Epithelial cell of esophagus (primary cell): ENCODE measurements around the gene EPG5.

Experiments used
- DNase-seq: peaks from one replicate; pipeline ENCODE4 v3.0.0; 2010; ENCODE audit warnings: low read depth
- H3K4me3 ChIP-seq: 2 replicates; pipeline ENCODE4 v1.5.1; 2011; ENCODE audit warnings: mild to moderate bottlenecking, low read length, control low read depth
- TF ChIP-seq, protein P1 (sequence below): IDR thresholded peaks from 2 replicates; pipeline ENCODE4 v1.5.1; 2011; ENCODE audit warnings: low read depth, mild to moderate bottlenecking, low read length, control low read depth, inconsistent platforms; ENCODE audit not compliant: insufficient read depth; ENCODE audit errors: missing control alignments

EPG5 gene

DNA sequence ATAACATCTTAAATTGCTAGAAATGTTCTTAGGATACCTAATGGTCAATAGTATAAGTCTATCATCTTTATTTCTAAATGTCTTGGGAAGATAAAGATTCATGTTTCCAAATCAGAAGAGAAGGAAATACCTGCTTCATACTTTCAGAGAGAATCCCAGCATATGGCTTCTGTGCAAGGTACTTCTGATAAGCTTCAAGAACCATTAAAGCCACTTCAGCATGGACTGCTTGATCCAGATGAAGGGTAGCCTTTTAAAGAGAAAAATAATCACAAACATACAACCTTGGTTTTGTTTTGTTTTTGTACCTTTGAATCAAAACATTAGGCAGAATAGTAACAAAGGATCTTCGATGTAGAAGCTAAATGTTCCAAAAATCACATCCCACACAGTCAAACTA is 44.0 kb downstream of the EPG5 start:
- no peak for DNase-seq
- TF ChIP-seq, protein P1, sequence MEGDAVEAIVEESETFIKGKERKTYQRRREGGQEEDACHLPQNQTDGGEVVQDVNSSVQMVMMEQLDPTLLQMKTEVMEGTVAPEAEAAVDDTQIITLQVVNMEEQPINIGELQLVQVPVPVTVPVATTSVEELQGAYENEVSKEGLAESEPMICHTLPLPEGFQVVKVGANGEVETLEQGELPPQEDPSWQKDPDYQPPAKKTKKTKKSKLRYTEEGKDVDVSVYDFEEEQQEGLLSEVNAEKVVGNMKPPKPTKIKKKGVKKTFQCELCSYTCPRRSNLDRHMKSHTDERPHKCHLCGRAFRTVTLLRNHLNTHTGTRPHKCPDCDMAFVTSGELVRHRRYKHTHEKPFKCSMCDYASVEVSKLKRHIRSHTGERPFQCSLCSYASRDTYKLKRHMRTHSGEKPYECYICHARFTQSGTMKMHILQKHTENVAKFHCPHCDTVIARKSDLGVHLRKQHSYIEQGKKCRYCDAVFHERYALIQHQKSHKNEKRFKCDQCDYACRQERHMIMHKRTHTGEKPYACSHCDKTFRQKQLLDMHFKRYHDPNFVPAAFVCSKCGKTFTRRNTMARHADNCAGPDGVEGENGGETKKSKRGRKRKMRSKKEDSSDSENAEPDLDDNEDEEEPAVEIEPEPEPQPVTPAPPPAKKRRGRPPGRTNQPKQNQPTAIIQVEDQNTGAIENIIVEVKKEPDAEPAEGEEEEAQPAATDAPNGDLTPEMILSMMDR: no peak

DNA sequence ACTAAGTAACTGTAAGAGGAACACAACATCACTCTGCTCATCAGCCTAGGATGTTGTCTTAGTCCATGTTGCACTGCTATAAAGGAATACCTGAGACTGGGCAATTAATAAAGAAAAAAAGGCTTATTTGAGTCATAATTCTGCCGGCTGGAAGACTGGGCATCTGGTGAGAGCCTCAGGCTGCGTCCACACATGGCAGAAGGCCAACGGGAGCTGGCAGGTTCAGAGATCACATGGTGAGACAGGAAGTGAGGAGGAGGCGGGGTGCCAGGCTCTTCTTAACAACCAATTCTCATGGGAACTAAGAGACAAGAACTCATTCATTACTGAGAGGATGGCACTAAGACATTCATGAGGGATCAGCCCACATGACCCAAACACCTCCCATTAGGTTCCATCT is 46.8 kb downstream of the EPG5 start:
- no peak overlapping the region for H3K4me3 ChIP-seq
- TF ChIP-seq, protein P1: no peak
- DNase-seq: peak; percentile 87

More for the DNA sequence above, 44.0 kb downstream of the EPG5 start:
- no peak overlapping the region for H3K4me3 ChIP-seq

DNA sequence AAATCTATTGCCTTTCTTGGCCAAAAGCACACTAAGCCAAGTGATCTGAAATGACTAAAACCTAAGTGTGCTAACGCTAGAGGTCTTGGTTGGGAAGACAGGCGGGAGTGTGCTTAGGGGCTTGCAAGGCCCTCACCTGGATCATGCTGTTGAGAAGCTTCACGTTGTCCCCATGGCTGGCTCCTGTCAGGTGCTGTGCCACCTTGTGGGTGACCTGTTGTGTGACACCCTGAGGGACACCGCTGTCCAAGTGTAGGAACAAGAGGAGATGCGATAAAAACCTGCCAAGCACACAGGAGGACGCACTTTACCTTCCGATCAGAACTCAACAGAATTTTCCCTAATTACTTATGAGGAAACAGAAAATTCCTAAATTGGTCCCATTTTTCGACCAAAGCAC is 50.8 kb downstream of the EPG5 start:
- TF ChIP-seq, protein P1: peak; percentile 12
- H3K4me3 ChIP-seq: no peak overlapping the region
- no peak for DNase-seq

DNA sequence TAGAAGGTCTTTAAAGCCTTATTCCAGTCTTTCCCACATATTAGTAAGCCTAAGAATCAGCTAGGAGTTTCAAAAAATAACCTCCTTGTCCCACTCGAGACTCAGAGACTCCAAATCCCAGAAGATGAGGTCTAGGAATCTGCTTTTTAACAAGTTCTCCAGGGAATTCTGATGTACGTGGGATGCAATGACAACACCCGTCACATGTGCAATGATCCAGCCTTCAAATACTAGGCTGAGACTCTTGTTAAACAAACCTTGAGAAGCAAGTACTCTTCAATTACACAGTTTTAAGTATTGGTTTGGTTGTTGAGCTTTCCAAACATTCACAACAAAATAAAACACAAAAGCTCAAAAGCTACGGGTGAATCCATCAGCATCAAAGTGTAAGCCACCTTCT is 53.9 kb downstream of the EPG5 start:
- TF ChIP-seq, protein P1: no peak
- DNase-seq: no peak

DNA sequence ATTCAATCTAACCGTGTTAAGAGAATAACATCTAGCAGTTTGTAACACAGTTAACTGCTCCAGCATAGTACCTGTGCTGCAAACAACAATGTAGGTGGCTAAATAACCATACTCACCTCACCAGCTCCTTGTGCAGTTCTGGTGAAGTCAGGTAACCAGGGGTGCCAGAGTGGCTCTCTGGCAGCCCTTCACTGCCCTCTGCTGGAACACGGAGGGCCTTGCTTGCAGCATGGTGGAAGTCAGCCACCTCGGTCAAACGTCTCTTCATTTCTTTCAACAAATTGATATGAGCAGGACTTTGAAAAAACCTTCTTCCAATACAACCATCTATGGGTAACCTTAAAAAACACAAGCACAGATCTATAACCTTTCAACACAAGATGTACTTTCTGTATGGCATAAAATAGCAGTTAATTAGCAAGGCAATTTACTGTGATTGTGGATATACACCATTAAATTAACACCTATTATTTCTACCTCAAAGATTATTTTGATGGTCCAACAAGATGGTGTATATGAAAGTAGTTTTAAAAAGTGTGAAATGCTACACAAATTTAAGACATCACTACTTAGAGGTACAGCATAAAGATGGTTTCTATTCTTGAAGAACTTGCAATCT is 56.6 kb downstream of the EPG5 start:
- DNase-seq: peak; percentile 70
- no peak overlapping the region for H3K4me3 ChIP-seq
- TF ChIP-seq, protein P1: peak; percentile 91

More for the DNA sequence above, 53.9 kb downstream of the EPG5 start:
- no peak overlapping the region for H3K4me3 ChIP-seq

DNA sequence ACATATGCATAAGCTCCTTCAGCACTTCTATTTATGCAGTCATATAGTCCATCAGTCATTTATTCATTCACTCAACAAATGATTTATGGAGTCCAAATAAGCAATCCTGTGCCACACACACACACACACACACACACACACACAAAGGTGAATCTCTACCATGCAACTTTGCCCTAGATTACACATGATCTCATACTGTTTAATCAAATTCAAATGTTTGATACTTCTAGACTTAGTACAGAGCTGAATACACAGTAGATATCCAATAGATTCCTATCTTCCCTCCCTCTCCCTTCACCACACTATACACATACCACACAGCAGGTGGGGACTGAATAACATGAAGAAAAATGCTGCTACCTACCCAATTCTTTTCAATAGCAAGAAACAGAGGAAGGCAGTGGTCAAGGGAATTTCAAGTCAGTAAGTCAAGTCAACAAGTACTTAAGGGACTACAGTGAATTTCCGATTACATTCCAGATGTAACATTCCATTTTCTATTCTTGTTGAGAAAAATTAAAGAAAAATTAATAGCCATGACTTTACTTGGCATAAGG is 65.4 kb downstream of the EPG5 start:
- H3K4me3 ChIP-seq: no peak overlapping the region
- DNase-seq: no peak
- TF ChIP-seq, protein P1: no peak

DNA sequence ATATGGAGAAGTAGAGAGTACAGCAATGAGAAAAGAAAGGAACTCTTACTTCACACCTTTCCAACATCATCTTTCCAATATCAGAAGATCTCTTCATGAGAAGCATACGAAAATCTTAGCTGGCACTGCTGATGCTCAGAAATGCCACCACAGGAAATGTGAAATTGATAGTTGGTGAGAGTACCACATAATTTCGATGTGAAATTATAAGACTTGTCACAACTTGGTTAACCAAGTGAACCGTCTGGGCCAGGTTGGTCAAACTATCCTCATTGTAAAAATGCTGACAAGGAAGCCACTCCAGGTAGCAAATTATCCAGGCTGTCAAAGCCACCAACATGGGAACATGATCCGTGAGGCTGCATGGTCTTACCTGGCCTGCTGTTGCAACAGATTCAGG is 66.5 kb downstream of the EPG5 start:
- no peak for DNase-seq
- H3K4me3 ChIP-seq: no peak overlapping the region
- TF ChIP-seq, protein P1: no peak
